D721Med (cell line): ENCODE data around the gene B4GALT5.
"Not testable (repeated sequence)": the region's sequence is repeated elsewhere in the genome, so short reads cannot be mapped to it uniquely, and the experiment has no call there.

Experiments used
- DNase-seq: peaks from one replicate; pipeline ENCODE4 v3.0.0; 2011; ENCODE audit warnings: low spot score; ENCODE audit not compliant: insufficient read length
- FAIRE-seq: peaks from 2 replicates; lab custom pipeline; 2011; peaks lifted over from hg19 to GRCh38; lab: Jason Lieb, UNC
- TF ChIP-seq, protein P1 (sequence below): IDR thresholded peaks from 2 replicates; pipeline ENCODE4 v1.5.1; 2012; ENCODE audit warnings: mild to moderate bottlenecking, control low read depth; ENCODE audit not compliant: insufficient read depth; ENCODE audit errors: missing control alignments

Gene B4GALT5, protein sequence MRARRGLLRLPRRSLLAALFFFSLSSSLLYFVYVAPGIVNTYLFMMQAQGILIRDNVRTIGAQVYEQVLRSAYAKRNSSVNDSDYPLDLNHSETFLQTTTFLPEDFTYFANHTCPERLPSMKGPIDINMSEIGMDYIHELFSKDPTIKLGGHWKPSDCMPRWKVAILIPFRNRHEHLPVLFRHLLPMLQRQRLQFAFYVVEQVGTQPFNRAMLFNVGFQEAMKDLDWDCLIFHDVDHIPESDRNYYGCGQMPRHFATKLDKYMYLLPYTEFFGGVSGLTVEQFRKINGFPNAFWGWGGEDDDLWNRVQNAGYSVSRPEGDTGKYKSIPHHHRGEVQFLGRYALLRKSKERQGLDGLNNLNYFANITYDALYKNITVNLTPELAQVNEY

GRCh38 chr20:49713753-49714712 is at the start of gene B4GALT5:
TSS of gene B4GALT5 (minus strand) at chr20:49713878. CDS start at chr20:49713690, 188 bp downstream.
- FAIRE-seq (no peak), DNase-seq (peak; percentile 38)
- TF ChIP-seq, protein P1, sequence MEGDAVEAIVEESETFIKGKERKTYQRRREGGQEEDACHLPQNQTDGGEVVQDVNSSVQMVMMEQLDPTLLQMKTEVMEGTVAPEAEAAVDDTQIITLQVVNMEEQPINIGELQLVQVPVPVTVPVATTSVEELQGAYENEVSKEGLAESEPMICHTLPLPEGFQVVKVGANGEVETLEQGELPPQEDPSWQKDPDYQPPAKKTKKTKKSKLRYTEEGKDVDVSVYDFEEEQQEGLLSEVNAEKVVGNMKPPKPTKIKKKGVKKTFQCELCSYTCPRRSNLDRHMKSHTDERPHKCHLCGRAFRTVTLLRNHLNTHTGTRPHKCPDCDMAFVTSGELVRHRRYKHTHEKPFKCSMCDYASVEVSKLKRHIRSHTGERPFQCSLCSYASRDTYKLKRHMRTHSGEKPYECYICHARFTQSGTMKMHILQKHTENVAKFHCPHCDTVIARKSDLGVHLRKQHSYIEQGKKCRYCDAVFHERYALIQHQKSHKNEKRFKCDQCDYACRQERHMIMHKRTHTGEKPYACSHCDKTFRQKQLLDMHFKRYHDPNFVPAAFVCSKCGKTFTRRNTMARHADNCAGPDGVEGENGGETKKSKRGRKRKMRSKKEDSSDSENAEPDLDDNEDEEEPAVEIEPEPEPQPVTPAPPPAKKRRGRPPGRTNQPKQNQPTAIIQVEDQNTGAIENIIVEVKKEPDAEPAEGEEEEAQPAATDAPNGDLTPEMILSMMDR: no peak

GRCh38 chr20:49762940-49763766 is 49.5 kb upstream of the B4GALT5 start:
- FAIRE-seq (no peak), DNase-seq (no peak)
- TF ChIP-seq, protein P1: no peak

DNA sequence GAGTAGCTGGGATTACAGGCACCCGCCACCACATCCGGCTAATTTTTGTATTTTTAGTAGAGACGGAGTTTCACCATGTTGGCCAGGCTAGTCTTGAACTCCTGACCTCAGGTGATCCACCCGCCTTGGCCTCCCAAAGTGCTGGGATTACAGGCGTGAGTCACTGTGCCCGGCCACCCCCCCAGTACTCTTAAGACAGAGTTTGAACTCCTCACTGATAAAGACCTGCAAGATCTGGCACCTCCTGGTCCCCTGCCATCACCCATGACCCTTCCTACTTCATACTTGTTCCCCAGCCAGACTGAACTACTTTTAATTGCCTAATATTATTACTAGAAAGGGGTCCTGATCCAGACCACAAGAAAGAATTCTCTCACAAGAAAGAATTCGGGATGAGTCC is 48.2 kb upstream of the B4GALT5 start:
- not testable (repeated sequence) for DNase-seq, FAIRE-seq

DNA sequence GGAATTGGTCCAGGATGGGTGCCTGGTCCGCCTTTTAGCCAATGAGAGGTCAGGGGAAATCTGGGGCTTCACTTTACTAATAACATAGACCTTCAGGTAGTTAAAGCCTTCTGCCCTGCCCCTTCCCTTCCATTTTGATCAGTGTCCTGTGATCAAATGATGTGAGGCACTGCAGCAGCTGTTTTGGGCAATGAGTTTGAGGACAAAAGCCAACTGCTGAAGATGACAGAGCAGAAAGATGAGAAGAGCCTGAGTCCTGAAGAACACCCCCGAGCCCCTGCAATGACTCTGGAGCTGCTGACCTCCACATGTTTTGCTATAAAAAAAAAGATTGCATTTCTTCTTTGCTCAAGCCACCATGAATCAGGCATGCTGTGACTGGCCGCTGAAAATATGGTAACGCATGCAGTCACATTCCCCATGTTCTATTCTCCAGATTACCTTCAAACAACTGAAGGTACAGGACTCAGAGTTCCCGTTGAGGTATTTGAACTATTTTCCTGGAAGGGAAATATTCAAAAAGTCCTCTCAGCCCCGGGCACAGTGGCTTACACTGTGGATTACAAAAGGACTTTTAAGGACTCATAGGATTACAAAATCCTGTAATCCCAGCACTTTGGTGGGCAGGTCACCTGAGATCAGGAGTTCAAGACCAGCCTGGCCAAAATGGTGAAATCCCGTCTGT is 45.7 kb upstream of the B4GALT5 start:
- DNase-seq: no peak
- TF ChIP-seq, protein P1: no peak
- no peak for FAIRE-seq

DNA sequence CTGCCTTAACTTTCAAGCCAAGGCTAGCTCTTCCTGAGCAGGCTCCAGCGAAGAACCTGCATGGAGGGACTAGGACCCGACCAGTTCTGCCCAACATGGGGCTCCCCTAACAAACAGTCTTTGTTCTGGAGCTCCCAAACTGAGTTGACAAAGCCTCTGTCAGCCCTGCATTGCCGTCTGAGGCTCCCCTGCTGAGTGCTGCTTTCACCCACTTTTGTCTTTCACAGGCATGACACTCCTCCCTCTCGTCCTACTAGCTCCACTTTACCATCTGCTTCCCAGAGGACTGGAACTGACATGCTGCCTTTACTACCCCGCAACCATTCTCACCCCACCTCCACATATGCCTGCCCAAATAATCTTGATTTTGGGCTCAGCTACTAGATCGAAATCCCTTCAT is 45.1 kb upstream of the B4GALT5 start:
- no peak for DNase-seq
- TF ChIP-seq, protein P1: no peak
- no peak for FAIRE-seq

GRCh38 chr20:49757597-49757996 is 43.9 kb upstream of the B4GALT5 start:
- TF ChIP-seq, protein P1: no peak
- FAIRE-seq (no peak), DNase-seq (no peak)
